Naive thymus-derived CD4-positive, alpha-beta T cell (primary cell): Measurements from ENCODE around the gene MSANTD1. TPM values are rescaled to one million over a fixed set of nuclear protein-coding genes. Genes with fewer than 3 reads are reported as not detected.

ENCODE experiments used
- ATAC-seq: fragments of 150-1000 bp; cut with Tn5 transposase; 2 replicates; pipeline ENCODE4 v1.10.0; 2021; ENCODE audit warnings: mild to moderate bottlenecking, moderate library complexity
- CTCF ChIA-PET: fragments of 350-600 bp; sonication (Branson Sonifier 250); formaldehyde crosslinking; loops from one replicate; lab custom pipeline; 2021; ENCODE audit warnings: antibody characterized with exemption; lab: Charles Lee
- POLR2A ChIA-PET: fragments of 350-600 bp; sonication (Branson Sonifier 250); formaldehyde crosslinking; loops from one replicate; lab custom pipeline; 2021; ENCODE audit warnings: antibody characterized with exemption, inconsistent platforms; lab: Charles Lee
- DNase-seq, 9 donors: peaks; one replicate each; pipeline versions ENCODE4 v3.0.0 to v3.0.0-alpha.2; 2020 to 2022; ENCODE audit warnings: mixed read lengths in 1 of 9
- H3K27ac ChIP-seq: one replicate; pipeline ENCODE4 v1.7.0; 2013; ENCODE audit warnings: mild to moderate bottlenecking, low read depth, low read length, moderate library complexity
- H3K27me3 ChIP-seq, 2 donors: one replicate each; pipeline ENCODE4 v1.7.0; 2013; ENCODE audit warnings: low read length in 2 of 2, mild to moderate bottlenecking in 2 of 2, moderate library complexity in 2 of 2; ENCODE audit not compliant: control insufficient read depth in 2 of 2, insufficient read depth in 2 of 2
- H3K36me3 ChIP-seq, 3 experiments: 1 replicate in 2 of 3; 2 replicates in 1 of 3; pipeline ENCODE4 v1.7.0; 2013; ENCODE audit warnings: low read length in 3 of 3, mild to moderate bottlenecking in 3 of 3, moderate library complexity in 1 of 3; ENCODE audit not compliant: insufficient read depth in 3 of 3, control insufficient read depth in 2 of 3
- H3K4me1 ChIP-seq, 2 donors: one replicate each; pipeline ENCODE4 v1.7.0; 2013; ENCODE audit warnings: low read length in 2 of 2, mild to moderate bottlenecking in 2 of 2, moderate library complexity in 1 of 2; ENCODE audit not compliant: control insufficient read depth in 2 of 2, insufficient read depth in 2 of 2
- H3K4me3 ChIP-seq: 2 replicates; pipeline ENCODE4 v1.7.0; 2013; ENCODE audit warnings: mild to moderate bottlenecking, low read length
- H3K9me3 ChIP-seq, 3 experiments: 1 replicate in 2 of 3; 2 replicates in 1 of 3; pipeline ENCODE4 v1.7.0; 2013; ENCODE audit warnings: low read length in 3 of 3; ENCODE audit not compliant: control insufficient read depth in 2 of 3
- H3K27ac Mint-ChIP-seq, 9 donors: one replicate each; pipeline ENCODE4 v1.8.0; 2020 to 2022; ENCODE audit warnings: mixed read lengths in 9 of 9, mild to moderate bottlenecking in 8 of 9, moderate library complexity in 5 of 9, inconsistent platforms in 2 of 9
- H3K27me3 Mint-ChIP-seq, 5 donors: one replicate each; pipeline ENCODE4 v1.8.0; 2021 to 2022; ENCODE audit warnings: mixed read lengths in 5 of 5, mild to moderate bottlenecking in 1 of 5
- H3K36me3 Mint-ChIP-seq, 5 donors: one replicate each; pipeline ENCODE4 v1.8.0; 2020 to 2022; ENCODE audit warnings: mixed read lengths in 5 of 5, mild to moderate bottlenecking in 3 of 5, inconsistent platforms in 1 of 5
- H3K4me1 Mint-ChIP-seq, 7 donors: one replicate each; pipeline ENCODE4 v1.8.0; 2020 to 2022; ENCODE audit warnings: mixed read lengths in 7 of 7, mild to moderate bottlenecking in 3 of 7, inconsistent platforms in 1 of 7
- H3K4me3 Mint-ChIP-seq, 10 donors: one replicate each; pipeline ENCODE4 v1.8.0; 2020 to 2022; ENCODE audit warnings: mild to moderate bottlenecking in 10 of 10, mixed read lengths in 10 of 10, moderate library complexity in 6 of 10, inconsistent platforms in 2 of 10
- H3K9me3 Mint-ChIP-seq, 11 donors: one replicate each; pipeline ENCODE4 v1.8.0; 2020 to 2022; ENCODE audit warnings: mixed read lengths in 11 of 11, mild to moderate bottlenecking in 4 of 11, inconsistent platforms in 1 of 11, moderate library complexity in 1 of 11
- intact Hi-C, 2 donors: fragments of 100-400 bp; cut with micrococcal nuclease; formaldehyde crosslinking; loops; one replicate each; pipeline ENCODE4 v1.15.1; 2023
- polyA plus RNA-seq, 2 donors: library from polyadenylated mRNA; unstranded; fragments of 300-500 nt; fragmentation: Illumina TruSeq; gene quantifications; one replicate each; pipeline ENCODE4 v1.2.3, GENCODE V29; 2021
- total RNA-seq, 6 experiments: library from RNA in 5 of 6; stranded (reverse) in 5 of 6; gene quantifications; 1 replicate in 5 of 6; 2 replicates in 1 of 6; pipeline ENCODE4 v1.2.3 and lab custom pipeline; 2021 to 2026

MSANTD1 gene
- total and polyA plus RNA-seq, 7 experiments from 2014 or later: 1.4 to 2.7 (median 2.3) TPM; not detected in 2

DNA sequence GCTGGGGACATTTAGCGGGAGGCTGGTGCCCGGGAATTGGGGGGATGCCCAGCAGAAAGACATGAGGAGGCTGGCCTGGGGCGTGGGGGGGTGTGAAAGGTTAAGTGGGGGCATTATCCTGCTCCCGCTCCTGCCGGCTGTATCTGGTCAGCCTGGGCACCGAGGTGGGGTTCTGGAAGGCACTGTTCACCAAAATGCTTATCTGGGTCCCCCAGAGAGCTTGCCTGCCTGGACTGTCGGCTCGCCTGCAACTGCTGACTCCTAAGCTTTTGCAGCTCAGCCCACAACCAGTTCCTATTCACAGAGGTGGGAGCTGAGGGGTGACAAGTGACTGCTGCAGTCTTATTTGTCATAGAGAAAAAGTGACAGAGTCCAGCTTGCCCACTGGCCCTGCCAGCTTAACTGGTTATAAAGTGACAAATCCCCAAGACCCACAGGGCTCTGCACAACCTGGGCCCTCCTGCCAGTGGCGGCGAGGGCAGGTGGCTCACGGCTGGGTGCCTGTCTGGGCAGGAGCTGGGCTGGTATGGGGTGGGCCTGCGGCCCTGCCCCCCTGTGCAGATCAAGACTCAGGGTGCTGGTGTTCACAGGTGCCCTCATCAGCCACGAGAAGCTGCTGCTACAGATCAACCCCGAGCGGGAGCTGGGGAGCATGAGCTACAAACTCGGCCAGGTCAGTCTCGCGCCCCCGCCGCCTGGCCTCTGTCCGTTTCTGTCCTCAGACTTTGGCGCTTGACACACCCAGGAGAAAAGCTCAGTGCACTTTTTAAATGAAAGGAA lies 23.7 kb upstream of the MSANTD1 start:
- no peak overlapping the region for H3K4me3 ChIP-seq
- no peaks in the 10 kb centered on the region for H3K27me3 ChIP-seq
- peaks cover 0 to 7% (median 4%) of the 10 kb centered on the region in 7 donors for H3K4me1 Mint-ChIP-seq
- ChIA-PET POLR2A (no interaction called here), CTCF (no interaction called here)
- peaks cover 22 to 93% (median 23%) of the 10 kb centered on the region in 3 experiments for H3K36me3 ChIP-seq
- DNase-seq (no peak), ATAC-seq (no peak)
- H3K36me3 Mint-ChIP-seq: peaks cover 22 to 61% (median 23%) of the 10 kb centered on the region in 5 donors
- peak overlapping the region in 1 of 9 donors; percentile 42 for H3K27ac Mint-ChIP-seq
- H3K4me3 Mint-ChIP-seq: no peak overlapping the region
- no peak overlapping the region for H3K27ac ChIP-seq
- H3K4me1 ChIP-seq: peaks cover 0 to 5% of the 10 kb centered on the region in 2 donors
- H3K9me3 Mint-ChIP-seq: peaks cover 0 to 3% (median 0%) of the 10 kb centered on the region in 11 donors
- H3K9me3 ChIP-seq: no peaks in the 10 kb centered on the region
- intact Hi-C loops: no loop called here
- H3K27me3 Mint-ChIP-seq: no peaks in the 10 kb centered on the region

DNA sequence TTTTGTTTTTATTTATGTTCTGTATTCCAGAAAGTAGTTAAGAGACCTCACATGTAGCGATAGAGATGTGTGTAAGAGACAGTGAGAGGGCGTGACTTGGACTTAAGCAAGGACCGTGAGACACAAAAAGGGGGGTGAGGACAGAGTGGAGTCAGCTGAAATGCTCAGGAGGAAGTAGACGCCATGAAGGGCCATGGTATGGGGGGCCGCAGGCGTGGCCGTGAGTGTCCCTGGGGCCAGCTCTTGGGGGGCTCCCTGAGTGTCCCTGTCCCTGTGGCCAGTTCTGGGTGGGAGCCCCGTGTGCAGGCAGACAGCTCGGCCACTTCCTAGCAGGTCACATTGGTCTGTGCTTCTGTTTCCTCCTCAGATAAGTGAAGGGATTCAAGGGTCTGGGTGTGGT lies 23.0 kb upstream of the MSANTD1 start:
- H3K27me3 ChIP-seq: no peaks in the 10 kb centered on the region
- Mint-ChIP-seq H3K27ac (peak overlapping the region in 1 of 9 donors; percentile 14), H3K4me3 (no peak overlapping the region), H3K36me3 (peaks cover 22 to 68% (median 29%) of the 10 kb centered on the region in 5 donors), H3K4me1 (peaks cover 0 to 7% (median 4%) of the 10 kb centered on the region in 7 donors), H3K9me3 (peaks cover 0 to 3% (median 0%) of the 10 kb centered on the region in 11 donors), H3K27me3 (no peaks in the 10 kb centered on the region)
- POLR2A ChIA-PET: no interaction called here
- peaks cover 23 to 93% (median 24%) of the 10 kb centered on the region in 3 experiments for H3K36me3 ChIP-seq
- no peaks in the 10 kb centered on the region for H3K9me3 ChIP-seq
- no peaks in the 10 kb centered on the region for H3K4me1 ChIP-seq
- intact Hi-C loops: no loop called here
- ATAC-seq (peak; percentile 73), DNase-seq (no peak)
- H3K27ac ChIP-seq: no peak overlapping the region
- CTCF ChIA-PET: no interaction called here
- no peak overlapping the region for H3K4me3 ChIP-seq

DNA sequence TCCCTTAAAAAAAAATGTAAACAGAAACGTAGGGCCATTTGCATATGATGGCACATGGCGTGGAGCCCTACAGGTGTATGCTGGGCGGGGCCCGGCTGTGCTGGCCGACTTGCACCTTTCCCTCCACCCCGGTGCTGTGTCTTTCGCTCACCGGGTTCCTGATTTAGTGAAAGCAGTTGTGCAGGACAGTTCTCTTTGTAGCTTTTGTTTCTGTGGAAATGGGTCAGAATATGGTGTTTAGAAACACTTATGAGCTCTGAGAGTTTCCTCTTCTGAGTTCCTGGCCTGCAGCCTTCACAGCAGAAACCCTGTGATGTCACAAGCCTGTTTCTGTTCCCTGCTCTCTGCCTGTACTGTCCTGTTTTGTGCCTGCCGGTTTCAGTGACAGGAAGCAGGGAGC lies 22.5 kb upstream of the MSANTD1 start:
- H3K27ac ChIP-seq: no peak overlapping the region
- H3K9me3 ChIP-seq: no peaks in the 10 kb centered on the region
- no peaks in the 10 kb centered on the region for H3K27me3 ChIP-seq
- Mint-ChIP-seq H3K4me3 (no peak overlapping the region), H3K4me1 (peaks cover 0 to 5% (median 0%) of the 10 kb centered on the region in 7 donors), H3K9me3 (peaks cover 0 to 3% (median 0%) of the 10 kb centered on the region in 11 donors), H3K36me3 (peaks cover 20 to 66% (median 27%) of the 10 kb centered on the region in 5 donors), H3K27me3 (no peaks in the 10 kb centered on the region), H3K27ac (peak overlapping the region in 1 of 9 donors; percentile 22)
- ChIA-PET CTCF (no interaction called here), POLR2A (no interaction called here)
- H3K36me3 ChIP-seq: peaks cover 23 to 93% (median 24%) of the 10 kb centered on the region in 3 experiments
- intact Hi-C loops: no loop called here
- ATAC-seq: peak; percentile 68
- H3K4me1 ChIP-seq: no peaks in the 10 kb centered on the region
- no peak for DNase-seq
- H3K4me3 ChIP-seq: no peak overlapping the region

DNA sequence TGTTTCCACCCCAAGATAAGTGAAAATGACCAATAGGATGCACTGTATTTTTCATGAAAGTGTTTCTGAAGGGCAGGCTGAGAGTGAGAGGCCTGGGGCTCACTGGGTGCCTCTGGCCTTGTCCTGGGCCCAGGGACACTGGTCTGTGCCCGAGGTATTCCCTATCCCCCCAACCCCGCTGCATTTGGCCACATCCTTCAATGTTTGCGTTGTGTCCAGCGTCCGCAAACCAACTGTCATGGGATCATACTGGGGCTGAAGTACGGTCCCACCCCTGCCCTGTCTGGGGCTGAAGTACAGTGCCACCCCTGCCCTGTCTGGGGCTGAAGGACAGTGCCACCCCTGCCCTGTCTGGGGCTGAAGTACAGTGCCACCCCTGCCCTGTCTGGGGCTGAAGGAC lies 22.0 kb upstream of the MSANTD1 start:
- ChIA-PET POLR2A (no interaction called here), CTCF (no interaction called here)
- H3K36me3 ChIP-seq: peaks cover 24 to 93% (median 28%) of the 10 kb centered on the region in 3 experiments
- no peaks in the 10 kb centered on the region for H3K4me1 ChIP-seq
- no peak overlapping the region for H3K27ac ChIP-seq
- ATAC-seq (no peak), DNase-seq (no peak)
- no peaks in the 10 kb centered on the region for H3K27me3 Mint-ChIP-seq
- intact Hi-C loops: no loop called here
- no peak overlapping the region for H3K4me3 ChIP-seq
- H3K27ac Mint-ChIP-seq: no peak overlapping the region
- no peak overlapping the region for H3K4me3 Mint-ChIP-seq
- no peaks in the 10 kb centered on the region for H3K27me3 ChIP-seq
- peaks cover 0 to 3% (median 0%) of the 10 kb centered on the region in 11 donors for H3K9me3 Mint-ChIP-seq
- H3K4me1 Mint-ChIP-seq: peaks cover 0 to 5% (median 0%) of the 10 kb centered on the region in 7 donors
- peaks cover 20 to 68% (median 26%) of the 10 kb centered on the region in 5 donors for H3K36me3 Mint-ChIP-seq
- no peaks in the 10 kb centered on the region for H3K9me3 ChIP-seq

DNA sequence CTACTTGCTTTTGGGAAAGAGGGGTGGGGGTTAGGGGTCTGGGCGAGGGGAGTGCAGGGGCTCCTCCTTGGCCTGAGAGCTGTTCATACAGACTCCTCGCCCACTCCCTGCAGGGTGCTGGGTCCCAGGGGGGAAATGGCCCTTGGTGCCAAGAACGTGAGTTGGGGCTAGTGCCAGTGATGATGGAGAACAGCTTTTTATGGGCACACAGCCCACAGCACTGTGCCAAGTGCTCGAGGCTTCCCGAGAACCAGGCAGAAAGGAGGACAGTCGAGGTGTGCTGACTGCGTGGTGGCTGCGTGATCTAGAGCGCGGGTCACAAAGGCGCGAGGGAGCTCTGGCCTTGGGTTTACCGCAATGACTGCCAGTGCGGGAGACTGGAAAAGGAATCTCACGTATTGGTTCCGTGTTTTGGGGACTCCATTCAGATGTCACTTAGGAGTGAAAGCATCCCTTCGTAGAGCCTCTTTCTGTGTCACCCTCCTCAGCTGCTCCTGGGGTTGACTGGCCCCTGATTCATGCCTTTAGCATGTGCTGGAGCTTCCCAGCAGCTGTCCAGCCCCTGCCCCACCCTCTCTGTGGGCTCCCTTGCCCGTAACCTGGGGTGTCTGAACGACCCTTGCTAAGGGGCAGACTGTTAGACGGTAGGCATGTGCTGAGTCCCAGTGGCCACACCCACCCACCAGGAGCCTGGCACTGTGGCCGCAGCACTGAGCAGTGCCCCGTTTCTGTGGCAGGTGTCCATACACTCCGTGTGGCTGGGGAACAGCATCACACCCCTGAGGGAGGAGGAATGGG lies 20.9 kb upstream of the MSANTD1 start:
- Histone ChIP-seq H3K4me3 (no peak overlapping the region), H3K36me3 (peaks cover 20 to 93% (median 28%) of the 10 kb centered on the region in 3 experiments), H3K4me1 (no peaks in the 10 kb centered on the region), H3K9me3 (no peaks in the 10 kb centered on the region), H3K27me3 (no peaks in the 10 kb centered on the region), H3K27ac (no peak overlapping the region)
- ChIA-PET POLR2A (no interaction called here), CTCF (no interaction called here)
- DNase-seq (no peak), ATAC-seq (no peak)
- Mint-ChIP-seq H3K9me3 (peaks cover 0 to 3% (median 0%) of the 10 kb centered on the region in 11 donors), H3K4me1 (peaks cover 0 to 5% (median 0%) of the 10 kb centered on the region in 7 donors), H3K27me3 (no peaks in the 10 kb centered on the region), H3K36me3 (peaks cover 18 to 62% (median 28%) of the 10 kb centered on the region in 5 donors), H3K4me3 (no peak overlapping the region), H3K27ac (peak overlapping the region in 3 of 9 donors; percentile 10 to 38 (median 36))
- intact Hi-C loops: no loop called here

DNA sequence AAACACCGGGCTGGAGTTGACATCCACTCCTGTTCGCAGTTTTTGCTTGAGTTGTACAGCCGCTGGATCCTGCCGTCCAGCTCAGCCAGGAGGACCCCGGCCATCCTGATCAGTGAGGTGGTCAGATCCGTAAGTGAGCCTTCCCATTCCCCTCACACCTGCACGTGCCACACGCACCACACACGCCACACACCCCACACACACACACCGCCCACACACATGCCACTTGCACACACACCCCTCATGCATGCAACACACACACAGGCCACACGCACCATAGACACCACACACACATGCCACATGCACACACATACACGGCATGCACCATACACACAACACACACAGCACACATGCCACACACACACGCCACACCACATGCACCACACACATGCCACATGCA lies 20.1 kb upstream of the MSANTD1 start:
- DNase-seq: no peak
- Mint-ChIP-seq H3K27me3 (no peaks in the 10 kb centered on the region), H3K4me3 (no peak overlapping the region), H3K27ac (peak overlapping the region in 3 of 9 donors; percentile 28 to 47 (median 46)), H3K9me3 (peaks cover 0 to 3% (median 0%) of the 10 kb centered on the region in 11 donors), H3K36me3 (peaks cover 20 to 62% (median 28%) of the 10 kb centered on the region in 5 donors), H3K4me1 (peaks cover 0 to 5% (median 0%) of the 10 kb centered on the region in 7 donors)
- Histone ChIP-seq H3K4me3 (no peak overlapping the region), H3K36me3 (peaks cover 20 to 93% (median 22%) of the 10 kb centered on the region in 3 experiments), H3K9me3 (no peaks in the 10 kb centered on the region), H3K4me1 (no peaks in the 10 kb centered on the region), H3K27ac (no peak overlapping the region), H3K27me3 (no peaks in the 10 kb centered on the region)
- CTCF ChIA-PET: no interaction called here
- no peak for ATAC-seq
- POLR2A ChIA-PET: no interaction called here
- intact Hi-C loops: no loop called here
